T47D (cell line): Measurements from ENCODE around the gene MPZ.
A peak's percentile ranks its signal among the peaks of the same experiment; 100 is the strongest.
"Not testable (repeated sequence)": the region's sequence is repeated elsewhere in the genome, so short reads cannot be mapped to it uniquely, and the experiment has no call there.

Experiments used
- DNase-seq, 2 experiments: peaks; one replicate each; pipeline versions ENCODE4 v3.0.0 to v3.0.0-alpha.2; 2011 to 2012; ENCODE audit warnings: low read depth in 1 of 2, low spot score in 1 of 2
- JUND ChIP-seq: IDR thresholded peaks from 2 replicates; pipeline ENCODE4 v1.6.1; 2012; ENCODE audit warnings: low read depth
- in situ Hi-C: cut with HindIII; loops from 2 replicates; pipeline ENCODE4 v1.10.0; 2016; ENCODE audit warnings: low sequenced_read_pairs, low pct_unique_long_range_greater_than_20kb

The MPZ gene

GRCh38 chr1:161258439-161259344 lies 51.1 kb downstream of the MPZ start, which contains the start of gene PCP4L1:
Gene PCP4L1, plus strand, starts transcription at chr1:161258745. Its CDS starts 230 bp downstream, at chr1:161258975.
- peak; percentile 94 to 96 for DNase-seq
- TF ChIP-seq JUND = no peak
- in situ Hi-C loops = no loop called here

GRCh38 chr1:161257109-161257508 lies 52.7 kb downstream of the MPZ start:
- DNase-seq, in situ Hi-C loops: not testable (repeated sequence)

DNA sequence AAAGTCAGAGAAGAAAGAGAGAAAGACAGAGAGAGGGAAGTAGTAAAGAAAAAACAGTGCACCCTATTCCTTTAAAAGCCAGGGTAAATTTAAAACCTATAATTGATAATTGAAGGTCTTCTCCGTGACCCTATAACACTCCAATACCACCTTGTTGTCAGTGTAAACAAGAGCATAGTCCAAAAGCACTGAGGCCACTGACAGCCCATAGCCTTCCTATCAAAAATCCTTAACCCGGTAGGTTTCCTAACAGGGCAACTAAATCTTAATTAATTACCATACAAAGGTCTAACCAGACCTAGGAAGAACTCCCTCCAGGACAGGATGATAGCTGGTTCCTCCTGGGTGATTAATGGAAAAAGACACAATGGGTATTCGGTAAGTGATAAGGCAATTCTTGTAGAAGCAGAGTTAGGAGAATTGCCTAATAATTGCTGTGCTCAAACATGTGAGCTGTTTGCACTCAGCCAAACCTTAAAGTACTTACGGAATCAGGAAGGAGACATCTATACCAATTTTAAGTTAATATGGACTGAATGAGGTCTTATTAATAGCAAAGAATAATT lies 53.7 kb downstream of the MPZ start:
- in situ Hi-C loops = not testable (repeated sequence)

DNA sequence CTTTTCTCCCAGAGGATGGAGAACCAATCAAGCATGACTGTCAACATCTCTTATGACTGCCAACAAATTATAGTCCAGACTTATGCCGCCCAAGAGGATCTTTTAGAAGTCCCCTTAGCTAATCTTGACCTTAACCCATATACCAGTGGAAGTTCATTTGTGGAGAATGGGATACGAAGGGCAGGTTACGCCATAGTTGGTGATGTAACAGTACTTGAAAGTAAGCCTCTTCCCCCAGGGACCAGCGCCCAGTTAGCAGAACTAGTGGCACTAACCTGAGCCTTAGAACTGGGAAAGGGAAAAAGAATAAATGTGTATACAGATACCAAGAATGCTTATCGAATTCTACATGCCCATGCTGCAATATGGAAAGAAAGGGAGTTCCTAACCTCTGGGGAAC lies 54.5 kb downstream of the MPZ start:
- in situ Hi-C loops = not testable (repeated sequence)

More for the DNA sequence above, 53.7 kb downstream of the MPZ start:
- not testable (repeated sequence) for DNase-seq

More for the DNA sequence above, 54.5 kb downstream of the MPZ start:
- not testable (repeated sequence) for DNase-seq
